ENCODE measurements around the gene ACAA2. TPM values are rescaled to one million over a fixed set of nuclear protein-coding genes. Genes with fewer than 3 reads are reported as not detected.

The ACAA2 gene
- polyA plus RNA-seq, 1 experiment: 33.8 TPM

DNA sequence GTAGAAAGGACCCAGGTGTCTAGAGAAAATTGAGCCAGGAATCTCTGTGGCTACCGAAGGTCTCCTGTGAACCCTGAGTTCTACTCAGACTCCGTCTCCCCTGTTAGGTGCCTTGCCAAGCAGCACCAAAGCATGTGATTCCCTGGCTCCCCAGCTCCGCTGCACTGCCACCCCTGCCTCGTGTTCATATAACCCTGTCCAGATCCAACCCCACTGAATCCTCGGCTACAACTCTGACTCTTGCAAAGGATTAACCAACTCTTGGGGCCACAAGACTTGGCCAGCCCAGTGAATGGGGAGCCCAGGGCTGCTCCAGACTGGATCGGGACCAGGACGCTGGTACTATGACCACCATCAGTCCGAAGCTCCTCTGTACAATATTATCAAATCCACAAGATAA is 37.3 kb upstream of the ACAA2 start:
- POLR2A ChIA-PET: no interaction called here
- Histone ChIP-seq H3K4me3 (ENCODE audit: low read depth, low read length) (no peak overlapping the region), H3K9me3 (ENCODE audit: control insufficient read depth, insufficient read depth, low read length) (no peaks in the 10 kb centered on the region), H3K27ac (ENCODE audit: low read depth, low read length) (no peak overlapping the region), H3K27me3 (ENCODE audit: control insufficient read depth, insufficient read depth, low read length) (no peaks in the 10 kb centered on the region)
- no peak for DNase-seq (ENCODE audit: low read depth, low spot score)
- TF ChIP-seq, protein P1, sequence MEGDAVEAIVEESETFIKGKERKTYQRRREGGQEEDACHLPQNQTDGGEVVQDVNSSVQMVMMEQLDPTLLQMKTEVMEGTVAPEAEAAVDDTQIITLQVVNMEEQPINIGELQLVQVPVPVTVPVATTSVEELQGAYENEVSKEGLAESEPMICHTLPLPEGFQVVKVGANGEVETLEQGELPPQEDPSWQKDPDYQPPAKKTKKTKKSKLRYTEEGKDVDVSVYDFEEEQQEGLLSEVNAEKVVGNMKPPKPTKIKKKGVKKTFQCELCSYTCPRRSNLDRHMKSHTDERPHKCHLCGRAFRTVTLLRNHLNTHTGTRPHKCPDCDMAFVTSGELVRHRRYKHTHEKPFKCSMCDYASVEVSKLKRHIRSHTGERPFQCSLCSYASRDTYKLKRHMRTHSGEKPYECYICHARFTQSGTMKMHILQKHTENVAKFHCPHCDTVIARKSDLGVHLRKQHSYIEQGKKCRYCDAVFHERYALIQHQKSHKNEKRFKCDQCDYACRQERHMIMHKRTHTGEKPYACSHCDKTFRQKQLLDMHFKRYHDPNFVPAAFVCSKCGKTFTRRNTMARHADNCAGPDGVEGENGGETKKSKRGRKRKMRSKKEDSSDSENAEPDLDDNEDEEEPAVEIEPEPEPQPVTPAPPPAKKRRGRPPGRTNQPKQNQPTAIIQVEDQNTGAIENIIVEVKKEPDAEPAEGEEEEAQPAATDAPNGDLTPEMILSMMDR (IDR thresholded peaks at IDR 0.05; ENCODE audit: low read depth, low read length): no peak
- CTCF ChIA-PET: interaction anchor here (3.5 kb wide), 1 partner anchor 9 kb away, joined by 16 read pairs; no protein-coding TSS in a partner anchor

DNA sequence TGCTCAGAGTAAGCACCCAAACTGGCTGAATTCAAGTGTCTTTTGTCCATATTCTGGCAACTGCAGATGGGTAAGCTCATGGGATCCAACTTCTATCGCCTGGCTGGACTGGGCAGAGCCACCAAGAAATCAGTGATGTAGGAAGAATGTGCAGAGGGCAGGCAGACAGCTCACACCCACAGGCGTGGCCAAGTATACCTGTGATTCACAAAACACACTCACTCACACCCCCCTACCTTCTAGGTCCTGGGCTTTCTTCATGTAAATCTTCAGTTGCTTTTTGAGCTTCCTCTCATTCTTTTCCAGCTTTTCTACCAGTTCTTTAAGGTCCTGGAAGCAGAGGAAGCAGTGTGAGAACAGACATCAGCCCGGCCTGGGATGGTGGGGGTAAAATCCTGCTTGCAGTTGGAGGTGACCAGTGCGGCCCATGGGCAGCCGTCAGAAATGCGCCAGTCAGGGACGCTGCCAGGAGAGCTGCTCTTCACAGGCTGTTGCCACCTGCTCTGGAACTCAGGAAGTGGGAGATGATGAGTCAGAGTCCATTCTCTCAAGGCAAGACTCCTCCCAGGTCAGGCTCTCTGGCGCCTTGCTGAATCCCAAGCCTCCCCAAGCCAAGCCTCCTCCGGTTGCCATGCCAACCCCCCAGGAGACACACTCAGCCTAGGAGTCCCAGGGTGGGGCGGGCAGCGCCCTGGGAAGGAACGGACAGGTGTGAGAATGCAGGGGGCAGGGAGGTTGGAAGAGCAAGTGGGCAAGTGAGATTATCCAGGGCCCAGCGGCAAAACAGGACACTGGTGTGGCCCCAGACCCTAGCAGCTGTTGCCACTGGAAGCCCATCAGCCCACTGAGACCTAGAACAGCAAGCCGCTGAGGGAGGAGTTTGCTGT is 36.2 kb upstream of the ACAA2 start:
- CTCF ChIA-PET: interaction anchor here (1.4 to 3.5 kb wide), 3 partner anchors 8 to 12 kb away, joined by 3 to 16 read pairs (median 3); no protein-coding TSS in a partner anchor
- POLR2A ChIA-PET: interaction anchor here (0.9 to 1.1 kb wide), 2 partner anchors 16 to 36 kb away, joined by 4 read pairs; partner anchors contain the start of gene ACAA2
- peak; percentile 63 for DNase-seq (ENCODE audit: low read depth, low spot score)
- TF ChIP-seq, protein P1 (IDR thresholded peaks at IDR 0.05; ENCODE audit: low read depth, low read length): no peak
- H3K27me3 ChIP-seq (ENCODE audit: control insufficient read depth, insufficient read depth, low read length): no peaks in the 10 kb centered on the region
- no peak overlapping the region for H3K27ac ChIP-seq (ENCODE audit: low read depth, low read length)
- no peaks in the 10 kb centered on the region for H3K9me3 ChIP-seq (ENCODE audit: control insufficient read depth, insufficient read depth, low read length)
- H3K4me3 ChIP-seq (ENCODE audit: low read depth, low read length): no peak overlapping the region

DNA sequence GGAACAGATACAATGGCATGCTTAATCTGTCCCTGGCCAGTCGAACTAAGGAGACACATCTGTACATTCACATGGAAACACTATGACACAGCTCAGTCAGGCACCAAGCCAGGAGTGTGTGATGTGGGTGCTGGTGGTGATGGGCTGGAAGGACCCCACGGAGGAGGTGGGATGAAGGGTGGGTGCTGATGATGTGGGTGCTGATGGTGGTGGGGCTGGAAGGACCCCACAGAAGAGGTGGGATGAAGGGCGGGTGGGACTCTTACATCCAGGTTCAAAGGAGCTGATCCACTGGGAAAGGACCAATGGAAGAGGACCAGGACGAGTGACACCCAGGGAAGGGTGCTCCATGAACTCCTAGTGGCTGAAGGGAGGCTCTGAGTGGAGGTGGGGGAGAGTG is 34.8 kb upstream of the ACAA2 start:
- TF ChIP-seq, protein P1 (IDR thresholded peaks at IDR 0.05; ENCODE audit: low read depth, low read length): no peak
- CTCF ChIA-PET: interaction anchor here (1.6 to 3.5 kb wide), 2 partner anchors 9 to 11 kb away, joined by 3 to 16 read pairs; no protein-coding TSS in a partner anchor
- POLR2A ChIA-PET: no interaction called here

DNA sequence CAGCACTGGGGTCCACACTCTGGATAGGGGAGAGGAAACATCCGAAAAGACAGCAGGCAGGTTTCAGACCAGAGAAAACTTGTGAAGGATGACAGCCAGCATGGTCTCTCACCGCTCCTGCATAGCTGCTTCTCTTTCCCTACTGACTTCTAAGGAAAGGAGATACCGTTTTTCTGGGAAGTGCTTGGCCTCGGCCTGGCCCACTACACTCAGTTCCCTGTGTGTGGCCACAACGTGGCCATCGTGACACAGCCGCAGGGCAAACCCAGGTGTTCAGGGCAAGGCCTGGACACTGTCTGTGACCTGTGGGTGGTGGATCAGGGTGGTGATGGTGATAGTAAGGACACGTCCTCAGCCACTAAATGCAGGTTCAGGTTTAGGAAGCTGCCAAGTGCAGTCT is 34.2 kb upstream of the ACAA2 start:
- Histone ChIP-seq H3K27me3 (ENCODE audit: control insufficient read depth, insufficient read depth, low read length) (no peaks in the 10 kb centered on the region), H3K9me3 (ENCODE audit: control insufficient read depth, insufficient read depth, low read length) (no peaks in the 10 kb centered on the region), H3K4me3 (ENCODE audit: low read depth, low read length) (no peak overlapping the region), H3K27ac (ENCODE audit: low read depth, low read length) (no peak overlapping the region)
- ChIA-PET CTCF (interaction anchor here (3.9 kb wide), 1 partner anchor 12 kb away, joined by 18 read pairs; no protein-coding TSS in a partner anchor), POLR2A (no interaction called here)
- TF ChIP-seq, protein P1 (IDR thresholded peaks at IDR 0.05; ENCODE audit: low read depth, low read length): no peak
- DNase-seq (ENCODE audit: low read depth, low spot score): no peak

More for the DNA sequence above, 34.8 kb upstream of the ACAA2 start:
- Histone ChIP-seq H3K27ac (ENCODE audit: low read depth, low read length) (no peak overlapping the region), H3K4me3 (ENCODE audit: low read depth, low read length) (no peak overlapping the region), H3K27me3 (ENCODE audit: control insufficient read depth, insufficient read depth, low read length) (no peaks in the 10 kb centered on the region), H3K9me3 (ENCODE audit: control insufficient read depth, insufficient read depth, low read length) (no peaks in the 10 kb centered on the region)
- no peak for DNase-seq (ENCODE audit: low read depth, low spot score)
